ENCODE data around the gene PTPN21. TPM values are rescaled to one million over a fixed set of nuclear protein-coding genes. Genes with fewer than 3 reads are reported as not detected.
A peak's percentile ranks its signal among the peaks of the same experiment; 100 is the strongest.

Gene PTPN21
- total RNA-seq, 1 experiment from 2014 or later, result 27.7 TPM

- Mint-ChIP-seq H3K27ac (ENCODE audit: unreplicated experiment) (peak overlapping the region; percentile 44), H3K27me3 (ENCODE audit: insufficient read depth, unreplicated experiment) (no peaks in the 10 kb centered on the region), H3K9me3 (ENCODE audit: unreplicated experiment) (no peaks in the 10 kb centered on the region), H3K4me1 (ENCODE audit: low read depth, unreplicated experiment) (peaks cover 7% of the 10 kb centered on the region), H3K4me3 (ENCODE audit: unreplicated experiment) (peak overlapping the region; percentile 73), H3K36me3 (ENCODE audit: insufficient read depth, unreplicated experiment) (peaks cover 27% of the 10 kb centered on the region)
- intact Hi-C loops (cut with micrococcal nuclease; ENCODE audit: unreplicated experiment), result loop anchor here (2.0 to 5.0 kb wide), 4 partner anchors 92 to 617 kb away; no protein-coding TSS in a partner anchor
- H3K27me3 ChIP-seq (replicated peaks; ENCODE audit: control insufficient read depth, insufficient read depth, low read length), result no peaks in the 10 kb centered on the region
- H3K9me3 ChIP-seq, result no peaks in the 10 kb centered on the region
- TF ChIP-seq, protein P1, sequence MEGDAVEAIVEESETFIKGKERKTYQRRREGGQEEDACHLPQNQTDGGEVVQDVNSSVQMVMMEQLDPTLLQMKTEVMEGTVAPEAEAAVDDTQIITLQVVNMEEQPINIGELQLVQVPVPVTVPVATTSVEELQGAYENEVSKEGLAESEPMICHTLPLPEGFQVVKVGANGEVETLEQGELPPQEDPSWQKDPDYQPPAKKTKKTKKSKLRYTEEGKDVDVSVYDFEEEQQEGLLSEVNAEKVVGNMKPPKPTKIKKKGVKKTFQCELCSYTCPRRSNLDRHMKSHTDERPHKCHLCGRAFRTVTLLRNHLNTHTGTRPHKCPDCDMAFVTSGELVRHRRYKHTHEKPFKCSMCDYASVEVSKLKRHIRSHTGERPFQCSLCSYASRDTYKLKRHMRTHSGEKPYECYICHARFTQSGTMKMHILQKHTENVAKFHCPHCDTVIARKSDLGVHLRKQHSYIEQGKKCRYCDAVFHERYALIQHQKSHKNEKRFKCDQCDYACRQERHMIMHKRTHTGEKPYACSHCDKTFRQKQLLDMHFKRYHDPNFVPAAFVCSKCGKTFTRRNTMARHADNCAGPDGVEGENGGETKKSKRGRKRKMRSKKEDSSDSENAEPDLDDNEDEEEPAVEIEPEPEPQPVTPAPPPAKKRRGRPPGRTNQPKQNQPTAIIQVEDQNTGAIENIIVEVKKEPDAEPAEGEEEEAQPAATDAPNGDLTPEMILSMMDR (IDR thresholded peaks at IDR 0.05; ENCODE audit: insufficient read depth in 1 of 2, low read depth in 1 of 2, low read length in 1 of 2, severe bottlenecking in 1 of 2, unreplicated experiment in 1 of 2), result no peak
- POLR2A ChIA-PET, result no interaction called here
- H3K4me1 ChIP-seq, result peaks cover 18% of the 10 kb centered on the region; the same call in 1 of the 2 replicates
- no TSS peak for BruUV-seq (replicated peaks)
- no peak for DNase-seq
- H3K4me3 ChIP-seq (ENCODE audit: low read depth, low read length), result peak overlapping the region; percentile 99
- H3K36me3 ChIP-seq (ENCODE audit: control insufficient read depth, insufficient read depth, low read length), result no peaks in the 10 kb centered on the region; the same call in 1 of the 2 replicates
- CTCF ChIA-PET, result no interaction called here
These were observed 9.0 kb upstream of the PTPN21 start for GRCh38 chr14:88563845-88564244.

GRCh38 chr14:88562831-88563686 lies 8.3 kb upstream of the PTPN21 start, which contains the start of gene ZC3H14:
TSS of gene ZC3H14 (plus strand) at chr14:88563037. CDS start at chr14:88563134, 97 bp downstream.
- intact Hi-C loops (cut with micrococcal nuclease; ENCODE audit: unreplicated experiment), result loop anchor here (2.0 to 5.0 kb wide), 4 partner anchors 91 to 616 kb away; no protein-coding TSS in a partner anchor
- H3K4me3 ChIP-seq (ENCODE audit: low read depth, low read length), result peak within 1 kb of the TSS; percentile 99
- DNase-seq, result peak; percentile 87 to 93
- peak within 1 kb of the TSS; percentile 73 for H3K4me3 Mint-ChIP-seq (ENCODE audit: unreplicated experiment)
- H3K27me3 Mint-ChIP-seq (ENCODE audit: insufficient read depth, unreplicated experiment), result no peaks in the 10 kb centered on the region
- H3K36me3 ChIP-seq (ENCODE audit: control insufficient read depth, insufficient read depth, low read length), result no peaks in the 10 kb centered on the region
- H3K27ac Mint-ChIP-seq (ENCODE audit: unreplicated experiment), result peak within 1 kb of the TSS; percentile 44
- TF ChIP-seq, protein P1 (IDR thresholded peaks at IDR 0.05; ENCODE audit: insufficient read depth in 1 of 2, low read depth in 1 of 2, low read length in 1 of 2, severe bottlenecking in 1 of 2, unreplicated experiment in 1 of 2), result no peak
- peaks cover 7% of the 10 kb centered on the region for H3K4me1 Mint-ChIP-seq (ENCODE audit: low read depth, unreplicated experiment)
- H3K9me3 Mint-ChIP-seq (ENCODE audit: unreplicated experiment), result no peaks in the 10 kb centered on the region
- no peaks in the 10 kb centered on the region for H3K9me3 ChIP-seq
- POLR2A ChIA-PET, result no interaction called here
- H3K27me3 ChIP-seq (replicated peaks; ENCODE audit: control insufficient read depth, insufficient read depth, low read length), result no peaks in the 10 kb centered on the region
- CTCF ChIA-PET, result no interaction called here
- H3K4me1 ChIP-seq, result peaks cover 18% of the 10 kb centered on the region; the same call in 1 of the 2 replicates
- peaks cover 19% of the 10 kb centered on the region for H3K36me3 Mint-ChIP-seq (ENCODE audit: insufficient read depth, unreplicated experiment)
- BruUV-seq (replicated peaks), result no TSS peak

DNA sequence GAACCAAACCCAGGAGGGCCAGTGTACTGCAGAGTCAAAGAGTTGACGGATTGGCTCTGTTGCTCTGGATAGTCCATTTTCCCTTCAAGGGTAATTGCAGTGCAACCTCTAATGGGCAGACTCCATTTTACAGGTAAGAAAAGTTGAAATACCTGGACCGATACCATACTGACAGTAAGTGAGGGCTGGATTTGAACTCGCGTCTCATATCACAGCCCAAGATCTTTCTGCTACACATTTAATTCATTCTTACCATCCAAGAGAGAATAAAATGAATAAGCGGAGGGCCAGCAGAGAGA lies 7.7 kb upstream of the PTPN21 start:
- Mint-ChIP-seq H3K36me3 (ENCODE audit: insufficient read depth, unreplicated experiment) (peaks cover 14% of the 10 kb centered on the region), H3K27me3 (ENCODE audit: insufficient read depth, unreplicated experiment) (no peaks in the 10 kb centered on the region), H3K9me3 (ENCODE audit: unreplicated experiment) (no peaks in the 10 kb centered on the region), H3K4me1 (ENCODE audit: low read depth, unreplicated experiment) (peaks cover 7% of the 10 kb centered on the region), H3K4me3 (ENCODE audit: unreplicated experiment) (peak overlapping the region; percentile 73), H3K27ac (ENCODE audit: unreplicated experiment) (peak overlapping the region; percentile 44)
- no TSS peak for BruUV-seq (replicated peaks)
- Histone ChIP-seq H3K27me3 (replicated peaks; ENCODE audit: control insufficient read depth, insufficient read depth, low read length) (no peaks in the 10 kb centered on the region), H3K9me3 (no peaks in the 10 kb centered on the region), H3K36me3 (ENCODE audit: control insufficient read depth, insufficient read depth, low read length) (no peaks in the 10 kb centered on the region), H3K4me1 (peaks cover 18% of the 10 kb centered on the region; the same call in 1 of the 2 replicates), H3K4me3 (ENCODE audit: low read depth, low read length) (peak overlapping the region; percentile 99)
- TF ChIP-seq, protein P1 (IDR thresholded peaks at IDR 0.05; ENCODE audit: insufficient read depth in 1 of 2, low read depth in 1 of 2, low read length in 1 of 2, severe bottlenecking in 1 of 2, unreplicated experiment in 1 of 2), result no peak
- ChIA-PET POLR2A (no interaction called here), CTCF (no interaction called here)
- intact Hi-C loops (cut with micrococcal nuclease; ENCODE audit: unreplicated experiment), result loop anchor here (2.0 to 5.0 kb wide), 4 partner anchors 90 to 615 kb away; no protein-coding TSS in a partner anchor
- DNase-seq, result no peak

Measured in Caco-2 (cell line).